Mesothelial cell of epicardium (in vitro differentiated cells): ENCODE data around the gene PPP2R2C. TPM values are rescaled to one million over a fixed set of nuclear protein-coding genes. Genes with fewer than 3 reads are reported as not detected.

Experiments used
- DNase-seq, 2 experiments: peaks; one replicate each; pipeline ENCODE4 v3.0.0; 2021; ENCODE audit warnings: low spot score in 2 of 2; ENCODE audit not compliant: unreplicated experiment in 2 of 2
- H3K27ac Mint-ChIP-seq: 2 replicates; pipeline ENCODE4 v1.8.0; 2021; ENCODE audit warnings: mixed read lengths
- H3K27me3 Mint-ChIP-seq: 2 replicates; pipeline ENCODE4 v1.8.0; 2021; ENCODE audit warnings: low read depth, mixed read lengths
- H3K36me3 Mint-ChIP-seq: 2 replicates; pipeline ENCODE4 v1.8.0; 2021; ENCODE audit warnings: mixed read lengths
- H3K4me1 Mint-ChIP-seq: 2 replicates; pipeline ENCODE4 v1.8.0; 2021; ENCODE audit warnings: mixed read lengths
- H3K4me3 Mint-ChIP-seq: 2 replicates; pipeline ENCODE4 v1.8.0; 2021; ENCODE audit warnings: mild to moderate bottlenecking, moderate library complexity, mixed read lengths
- H3K9me3 Mint-ChIP-seq: 2 replicates; pipeline ENCODE4 v1.8.0; 2021; ENCODE audit warnings: mixed read lengths
- CTCF ChIP-seq: fragments of 200-600 bp; sonication (generic); IDR thresholded peaks from one replicate; pipeline ENCODE4 v1.5.0; 2021; ENCODE audit warnings: antibody characterized with exemption; ENCODE audit not compliant: unreplicated experiment
- total RNA-seq: library from RNA; stranded (reverse); gene quantifications from 3 replicates; pipeline ENCODE4 v1.2.1, GENCODE V29; 2021

PPP2R2C gene
- total RNA-seq, 1 donor from 2014 or later: 5.2 TPM

GRCh38 chr4:6369511-6369910 is 102.9 kb downstream of the PPP2R2C start:
- Mint-ChIP-seq H3K4me1 (no peaks in the 10 kb centered on the region), H3K9me3 (no peaks in the 10 kb centered on the region), H3K27ac (no peak overlapping the region), H3K4me3 (no peak overlapping the region), H3K27me3 (peaks cover 54% of the 10 kb centered on the region), H3K36me3 (no peaks in the 10 kb centered on the region)
- no peak for TF ChIP-seq CTCF
- DNase-seq: no peak

- Mint-ChIP-seq H3K4me1 (no peaks in the 10 kb centered on the region), H3K9me3 (no peaks in the 10 kb centered on the region), H3K36me3 (no peaks in the 10 kb centered on the region), H3K27ac (no peak overlapping the region), H3K4me3 (no peak overlapping the region), H3K27me3 (peaks cover 51% of the 10 kb centered on the region)
- TF ChIP-seq CTCF: no peak
- DNase-seq: no peak
Observed at GRCh38 chr4:6369035-6369434, 103.4 kb downstream of the PPP2R2C start.

- Mint-ChIP-seq H3K4me1 (no peaks in the 10 kb centered on the region), H3K27me3 (peaks cover 51% of the 10 kb centered on the region), H3K36me3 (no peaks in the 10 kb centered on the region), H3K9me3 (no peaks in the 10 kb centered on the region), H3K27ac (no peak overlapping the region), H3K4me3 (no peak overlapping the region)
- no peak for DNase-seq
- no peak for TF ChIP-seq CTCF
Observed at GRCh38 chr4:6368601-6369000, 103.8 kb downstream of the PPP2R2C start.

GRCh38 chr4:6368096-6368495 is 104.3 kb downstream of the PPP2R2C start:
- H3K4me3 Mint-ChIP-seq: no peak overlapping the region
- DNase-seq: no peak
- H3K27me3 Mint-ChIP-seq: peaks cover 52% of the 10 kb centered on the region
- no peak for TF ChIP-seq CTCF
- H3K4me1 Mint-ChIP-seq: no peaks in the 10 kb centered on the region
- no peak overlapping the region for H3K27ac Mint-ChIP-seq
- H3K36me3 Mint-ChIP-seq: no peaks in the 10 kb centered on the region
- H3K9me3 Mint-ChIP-seq: no peaks in the 10 kb centered on the region

GRCh38 chr4:6367371-6367851 is 105.0 kb downstream of the PPP2R2C start:
- no peak for DNase-seq
- H3K4me1 Mint-ChIP-seq: no peaks in the 10 kb centered on the region
- H3K27ac Mint-ChIP-seq: no peak overlapping the region
- no peak for TF ChIP-seq CTCF
- no peaks in the 10 kb centered on the region for H3K9me3 Mint-ChIP-seq
- no peaks in the 10 kb centered on the region for H3K36me3 Mint-ChIP-seq
- H3K27me3 Mint-ChIP-seq: peaks cover 55% of the 10 kb centered on the region
- no peak overlapping the region for H3K4me3 Mint-ChIP-seq

- peaks cover 59% of the 10 kb centered on the region for H3K27me3 Mint-ChIP-seq
- DNase-seq: no peak
- H3K27ac Mint-ChIP-seq: no peak overlapping the region
- no peaks in the 10 kb centered on the region for H3K36me3 Mint-ChIP-seq
- TF ChIP-seq CTCF: no peak
- no peaks in the 10 kb centered on the region for H3K4me1 Mint-ChIP-seq
- no peak overlapping the region for H3K4me3 Mint-ChIP-seq
- H3K9me3 Mint-ChIP-seq: no peaks in the 10 kb centered on the region
Observed at GRCh38 chr4:6366581-6366980, 105.8 kb downstream of the PPP2R2C start.
